Measurements from ENCODE around the gene PTPRG.

- TF ChIP-seq EZH2 (IDR thresholded peaks at IDR 0.05; ENCODE audit: insufficient read depth, low read length) (no peak), CTCF (IDR thresholded peaks at IDR 0.05; ENCODE audit: insufficient read depth, low read depth, low read length) (no peak)
Observed at GRCh38 chr3:61828184-61828874, 267.0 kb downstream of the PTPRG start.
